GM19372 (cell line): ENCODE data around the gene PDSS1.

Experiments
- ATAC-seq: cut with Tn5 transposase; IDR thresholded peaks from one replicate; pipeline ENCODE4 v1.9.1; 2021; ENCODE audit warnings: mild to moderate bottlenecking, low read depth, moderate library complexity; ENCODE audit not compliant: unreplicated experiment

Gene PDSS1

DNA sequence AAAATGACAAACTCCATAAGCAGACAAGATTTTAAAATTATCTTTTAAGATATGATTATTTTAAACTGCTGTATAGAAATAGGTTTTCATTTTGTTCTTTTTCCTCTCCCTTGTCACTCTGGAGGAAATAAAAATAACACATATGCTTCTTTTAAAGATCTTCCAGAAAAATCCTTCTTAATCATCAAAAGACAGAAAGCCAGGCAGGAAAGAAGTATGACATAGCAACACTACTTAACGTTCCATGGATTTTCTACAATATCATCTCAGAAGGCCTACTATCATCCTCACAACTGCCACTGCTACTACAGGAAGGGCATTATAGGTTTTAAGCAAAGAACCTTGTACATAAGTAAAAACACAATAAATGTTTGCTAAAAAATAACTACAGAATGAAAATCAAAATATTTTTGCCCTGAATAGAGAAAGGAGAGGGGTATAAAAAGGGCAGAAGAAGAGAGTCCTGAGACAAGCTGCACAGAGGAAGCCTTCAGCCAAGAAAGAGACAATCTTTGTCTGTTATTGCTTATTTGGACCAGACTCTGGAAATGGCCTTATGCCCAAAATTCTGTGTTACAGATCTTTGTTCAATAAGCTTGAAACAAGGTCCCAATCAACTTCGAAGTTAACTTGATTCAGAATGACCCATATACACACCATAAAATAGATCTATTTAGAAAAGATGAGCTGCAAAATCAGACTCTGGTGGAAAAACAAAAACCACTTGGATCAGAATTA, 95.4 kb downstream of the PDSS1 start:
- ATAC-seq, result no peak
